Measurements from ENCODE around the gene FBXO31. TPM values are rescaled to one million over a fixed set of nuclear protein-coding genes. Genes with fewer than 3 reads are reported as not detected.
A peak's percentile ranks its signal among the peaks of the same experiment; 100 is the strongest.

The FBXO31 gene
- total and polyA plus RNA-seq, 9 of the 15 experiments (the other 6 are each of a cell fraction or from before 2014, with no cell fraction given): 0.18 to 33.3 (median 10.9) TPM

- no peak; a peak in 1 of 4 replicates for TF ChIP-seq ZMIZ1 (IDR thresholded peaks at IDR 0.05; ENCODE audit: low read depth in 2 of 2, low read length in 2 of 2)
- TF ChIP-seq FOS (IDR thresholded peaks at IDR 0.05; ENCODE audit: extremely low read depth, insufficient read length): peak; percentile 34
- TF ChIP-seq CHAMP1 (IDR thresholded peaks at IDR 0.05): no peak
- no peak for TF ChIP-seq HOMEZ (CRISPR knock-in tag; IDR thresholded peaks at IDR 0.05)
- no peak for TF ChIP-seq ZBED1 (IDR thresholded peaks at IDR 0.05)
- TF ChIP-seq ZNF274 (IDR thresholded peaks at IDR 0.05; ENCODE audit: borderline replicate concordance, low read depth, low read length): no peak
- no peak for TF ChIP-seq MCM5 (IDR thresholded peaks at IDR 0.05; ENCODE audit: low read depth)
These were observed 8.6 kb upstream of the FBXO31 start, which contains the start of gene MAP1LC3B (continued) for GRCh38 chr16:87391950-87392820.

All from K562 (cell line).